ENCODE results near the gene REXO5.

Gene REXO5

GRCh38 chr16:20768121-20768520, 38.2 kb upstream of the REXO5 start:
- no peak for ATAC-seq (ENCODE audit: low read depth)
- Histone ChIP-seq H3K27me3 (ENCODE audit: insufficient read depth, poor library complexity, severe bottlenecking) (no peaks in the 10 kb centered on the region), H3K4me3 (ENCODE audit: severe bottlenecking) (no peak overlapping the region), H3K27ac (ENCODE audit: poor library complexity, severe bottlenecking) (no peak overlapping the region), H3K4me1 (ENCODE audit: insufficient read depth, poor library complexity, severe bottlenecking) (no peaks in the 10 kb centered on the region), H3K36me3 (ENCODE audit: low read depth) (no peaks in the 10 kb centered on the region), H3K9me3 (ENCODE audit: severe bottlenecking) (no peaks in the 10 kb centered on the region)
- TF ChIP-seq, protein P1, sequence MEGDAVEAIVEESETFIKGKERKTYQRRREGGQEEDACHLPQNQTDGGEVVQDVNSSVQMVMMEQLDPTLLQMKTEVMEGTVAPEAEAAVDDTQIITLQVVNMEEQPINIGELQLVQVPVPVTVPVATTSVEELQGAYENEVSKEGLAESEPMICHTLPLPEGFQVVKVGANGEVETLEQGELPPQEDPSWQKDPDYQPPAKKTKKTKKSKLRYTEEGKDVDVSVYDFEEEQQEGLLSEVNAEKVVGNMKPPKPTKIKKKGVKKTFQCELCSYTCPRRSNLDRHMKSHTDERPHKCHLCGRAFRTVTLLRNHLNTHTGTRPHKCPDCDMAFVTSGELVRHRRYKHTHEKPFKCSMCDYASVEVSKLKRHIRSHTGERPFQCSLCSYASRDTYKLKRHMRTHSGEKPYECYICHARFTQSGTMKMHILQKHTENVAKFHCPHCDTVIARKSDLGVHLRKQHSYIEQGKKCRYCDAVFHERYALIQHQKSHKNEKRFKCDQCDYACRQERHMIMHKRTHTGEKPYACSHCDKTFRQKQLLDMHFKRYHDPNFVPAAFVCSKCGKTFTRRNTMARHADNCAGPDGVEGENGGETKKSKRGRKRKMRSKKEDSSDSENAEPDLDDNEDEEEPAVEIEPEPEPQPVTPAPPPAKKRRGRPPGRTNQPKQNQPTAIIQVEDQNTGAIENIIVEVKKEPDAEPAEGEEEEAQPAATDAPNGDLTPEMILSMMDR (IDR thresholded peaks at IDR 0.05; ENCODE audit: poor library complexity, severe bottlenecking): no peak
- DNase-seq (ENCODE audit: low spot score): no peak

DNA sequence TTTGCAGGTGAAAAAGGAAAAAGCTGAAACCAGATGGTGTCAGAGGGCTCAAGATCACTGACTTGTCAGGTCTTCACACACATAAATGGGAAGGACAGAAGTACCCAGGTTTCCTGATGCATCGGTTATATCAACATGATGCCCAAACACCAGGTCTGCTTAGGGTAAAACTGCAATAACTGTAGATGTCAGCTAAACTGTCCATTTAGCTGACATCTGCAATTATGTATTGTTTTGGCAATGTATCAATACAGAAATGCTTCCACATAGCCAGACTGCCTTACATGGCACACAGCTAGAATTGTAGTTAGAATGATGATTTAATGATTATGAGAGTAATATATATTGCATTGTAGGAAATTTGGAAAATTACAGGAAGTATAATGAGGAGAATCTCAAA, 37.5 kb upstream of the REXO5 start:
- no peaks in the 10 kb centered on the region for H3K9me3 ChIP-seq (ENCODE audit: severe bottlenecking)
- H3K4me3 ChIP-seq (ENCODE audit: severe bottlenecking): no peak overlapping the region
- no peak overlapping the region for H3K27ac ChIP-seq (ENCODE audit: poor library complexity, severe bottlenecking)
- peaks cover 6% of the 10 kb centered on the region for H3K27me3 ChIP-seq (ENCODE audit: insufficient read depth, poor library complexity, severe bottlenecking)
- no peaks in the 10 kb centered on the region for H3K36me3 ChIP-seq (ENCODE audit: low read depth)
- H3K4me1 ChIP-seq (ENCODE audit: insufficient read depth, poor library complexity, severe bottlenecking): no peaks in the 10 kb centered on the region
- TF ChIP-seq, protein P1 (IDR thresholded peaks at IDR 0.05; ENCODE audit: poor library complexity, severe bottlenecking): no peak
- DNase-seq (ENCODE audit: low spot score) (no peak), ATAC-seq (ENCODE audit: low read depth) (no peak)

- DNase-seq (ENCODE audit: low spot score) (no peak), ATAC-seq (ENCODE audit: low read depth) (no peak)
- no peaks in the 10 kb centered on the region for H3K36me3 ChIP-seq (ENCODE audit: low read depth)
- H3K4me3 ChIP-seq (ENCODE audit: severe bottlenecking): no peak overlapping the region
- TF ChIP-seq, protein P1 (IDR thresholded peaks at IDR 0.05; ENCODE audit: poor library complexity, severe bottlenecking): no peak
- H3K4me1 ChIP-seq (ENCODE audit: insufficient read depth, poor library complexity, severe bottlenecking): no peaks in the 10 kb centered on the region
- H3K9me3 ChIP-seq (ENCODE audit: severe bottlenecking): no peaks in the 10 kb centered on the region
- H3K27ac ChIP-seq (ENCODE audit: poor library complexity, severe bottlenecking): no peak overlapping the region
- peaks cover 6% of the 10 kb centered on the region for H3K27me3 ChIP-seq (ENCODE audit: insufficient read depth, poor library complexity, severe bottlenecking)
Measured at GRCh38 chr16:20773679-20774078, 32.6 kb upstream of the REXO5 start.

DNA sequence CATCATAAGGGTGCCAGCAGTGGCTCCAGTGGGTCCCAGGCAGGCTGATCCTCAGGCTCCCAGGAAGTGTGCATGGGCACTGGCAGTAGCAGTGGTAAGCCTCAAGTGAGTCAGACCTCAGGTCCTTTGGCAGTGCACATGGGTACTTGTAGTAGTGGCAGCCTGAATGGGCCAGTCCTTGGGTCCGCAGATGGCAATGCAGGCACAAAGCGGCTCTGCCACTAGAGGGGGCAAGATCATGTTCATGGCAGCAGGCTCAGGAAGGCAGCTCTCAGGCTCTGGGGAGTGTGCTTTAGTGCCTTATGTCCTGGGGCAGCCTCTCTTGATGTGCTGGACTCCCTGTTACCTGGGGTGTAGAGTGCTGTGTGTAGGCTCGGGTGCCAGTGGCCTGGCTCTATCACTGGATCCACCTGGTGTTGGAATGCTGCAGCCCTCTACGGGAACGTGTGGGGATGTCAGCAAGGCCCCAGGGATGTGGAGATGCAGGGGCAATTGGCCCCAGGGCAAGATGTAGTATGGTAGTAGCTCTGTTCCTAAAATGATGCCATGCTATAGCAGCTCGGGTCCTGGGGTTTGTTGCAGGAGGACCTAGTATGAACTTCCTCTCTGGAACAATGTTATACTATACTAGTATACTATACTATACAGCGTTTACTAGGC, 31.5 kb upstream of the REXO5 start:
- Histone ChIP-seq H3K27me3 (ENCODE audit: insufficient read depth, poor library complexity, severe bottlenecking) (peaks cover 6% of the 10 kb centered on the region), H3K9me3 (ENCODE audit: severe bottlenecking) (no peaks in the 10 kb centered on the region), H3K36me3 (ENCODE audit: low read depth) (no peaks in the 10 kb centered on the region), H3K4me1 (ENCODE audit: insufficient read depth, poor library complexity, severe bottlenecking) (no peaks in the 10 kb centered on the region), H3K4me3 (ENCODE audit: severe bottlenecking) (no peak overlapping the region), H3K27ac (ENCODE audit: poor library complexity, severe bottlenecking) (no peak overlapping the region)
- ATAC-seq (ENCODE audit: low read depth) (peak; percentile 89), DNase-seq (ENCODE audit: low spot score) (peak; percentile 66)
- TF ChIP-seq, protein P1 (IDR thresholded peaks at IDR 0.05; ENCODE audit: poor library complexity, severe bottlenecking): peak; percentile 70

DNA sequence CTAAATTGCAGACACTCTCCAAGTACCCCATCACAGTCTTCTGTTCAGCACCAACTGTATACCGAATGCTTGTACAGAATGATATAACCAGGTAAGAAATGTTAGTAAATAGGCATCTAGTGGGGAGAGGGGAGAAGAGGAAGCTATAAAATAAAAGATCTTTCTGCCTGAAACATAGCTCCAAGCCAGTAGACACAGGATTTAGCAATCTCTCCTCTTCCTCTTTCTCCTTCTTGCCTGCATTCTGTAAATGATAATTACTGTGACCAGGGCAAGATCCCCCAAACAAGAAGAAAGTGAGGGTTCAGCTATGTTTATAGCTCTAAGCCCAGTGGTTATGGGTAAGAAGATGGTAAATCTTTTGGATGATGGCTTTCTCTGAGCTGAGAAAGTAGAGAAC, 24.6 kb upstream of the REXO5 start:
- Histone ChIP-seq H3K27me3 (ENCODE audit: insufficient read depth, poor library complexity, severe bottlenecking) (no peaks in the 10 kb centered on the region), H3K9me3 (ENCODE audit: severe bottlenecking) (no peaks in the 10 kb centered on the region), H3K4me3 (ENCODE audit: severe bottlenecking) (no peak overlapping the region), H3K27ac (ENCODE audit: poor library complexity, severe bottlenecking) (no peak overlapping the region), H3K4me1 (ENCODE audit: insufficient read depth, poor library complexity, severe bottlenecking) (no peaks in the 10 kb centered on the region), H3K36me3 (ENCODE audit: low read depth) (no peaks in the 10 kb centered on the region)
- TF ChIP-seq, protein P1 (IDR thresholded peaks at IDR 0.05; ENCODE audit: poor library complexity, severe bottlenecking): no peak
- no peak for ATAC-seq (ENCODE audit: low read depth)
- no peak for DNase-seq (ENCODE audit: low spot score)
